Breast epithelium (tissue), 3 donors: ENCODE measurements around the gene SAPCD2.

Experiments used
- POLR2A ChIP-seq: fragments of 450-650 bp; IDR thresholded peaks from one replicate; pipeline ENCODE4 v1.6.1; 2016; ENCODE audit warnings: antibody characterized with exemption, mild to moderate bottlenecking, moderate library complexity
- TF ChIP-seq, protein P1 (sequence below), 3 donors: fragments of 450-650 bp; IDR thresholded peaks; one replicate each; pipeline ENCODE4 v1.5.1; 2016 to 2017; ENCODE audit warnings: antibody characterized with exemption in 3 of 3, mild to moderate bottlenecking in 3 of 3, moderate library complexity in 3 of 3

DNA sequence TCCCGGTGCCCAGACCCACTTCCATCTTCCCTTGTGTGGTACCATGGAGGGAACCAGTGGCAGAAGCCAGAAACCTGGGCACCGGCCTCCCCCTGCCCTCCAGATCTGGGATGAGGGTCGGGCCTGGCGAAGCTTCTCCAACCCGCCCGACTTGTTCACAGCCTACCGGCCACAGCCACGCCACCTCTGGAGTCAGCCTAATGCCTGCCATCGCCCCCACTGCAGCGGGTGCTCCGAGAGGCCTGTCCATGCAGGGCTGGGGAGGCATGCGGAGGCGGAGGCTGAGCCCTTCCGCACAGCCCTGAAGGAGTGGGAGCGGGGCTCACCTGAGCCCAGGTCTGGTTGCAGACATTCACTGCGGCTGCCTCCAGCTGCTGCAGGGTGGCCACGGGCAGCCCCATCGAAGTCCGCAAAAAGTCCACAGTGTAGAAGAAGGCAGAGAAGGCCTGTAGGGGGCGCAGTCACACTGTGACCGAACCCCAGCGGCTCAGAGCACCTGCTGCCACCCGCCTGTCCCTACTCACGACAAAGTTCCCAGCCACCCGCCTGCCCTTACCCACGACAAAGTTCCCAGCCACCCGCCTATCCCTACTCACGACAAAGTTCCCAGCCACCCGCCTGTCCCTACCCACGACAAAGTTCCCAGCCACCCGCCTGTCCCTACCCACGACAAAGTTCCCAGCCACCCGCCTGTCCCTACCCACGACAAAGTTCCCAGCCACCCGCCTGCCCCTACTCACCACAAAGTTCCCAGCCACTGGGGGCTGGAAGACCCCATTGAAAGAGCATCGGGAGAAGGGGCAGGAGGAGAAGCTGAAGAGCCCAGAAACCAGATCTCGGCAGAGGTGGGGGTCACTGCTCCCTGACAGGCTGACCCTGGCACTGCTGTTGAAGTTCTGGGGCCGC lies 20.6 kb downstream of the SAPCD2 start:
- TF ChIP-seq, protein P1, sequence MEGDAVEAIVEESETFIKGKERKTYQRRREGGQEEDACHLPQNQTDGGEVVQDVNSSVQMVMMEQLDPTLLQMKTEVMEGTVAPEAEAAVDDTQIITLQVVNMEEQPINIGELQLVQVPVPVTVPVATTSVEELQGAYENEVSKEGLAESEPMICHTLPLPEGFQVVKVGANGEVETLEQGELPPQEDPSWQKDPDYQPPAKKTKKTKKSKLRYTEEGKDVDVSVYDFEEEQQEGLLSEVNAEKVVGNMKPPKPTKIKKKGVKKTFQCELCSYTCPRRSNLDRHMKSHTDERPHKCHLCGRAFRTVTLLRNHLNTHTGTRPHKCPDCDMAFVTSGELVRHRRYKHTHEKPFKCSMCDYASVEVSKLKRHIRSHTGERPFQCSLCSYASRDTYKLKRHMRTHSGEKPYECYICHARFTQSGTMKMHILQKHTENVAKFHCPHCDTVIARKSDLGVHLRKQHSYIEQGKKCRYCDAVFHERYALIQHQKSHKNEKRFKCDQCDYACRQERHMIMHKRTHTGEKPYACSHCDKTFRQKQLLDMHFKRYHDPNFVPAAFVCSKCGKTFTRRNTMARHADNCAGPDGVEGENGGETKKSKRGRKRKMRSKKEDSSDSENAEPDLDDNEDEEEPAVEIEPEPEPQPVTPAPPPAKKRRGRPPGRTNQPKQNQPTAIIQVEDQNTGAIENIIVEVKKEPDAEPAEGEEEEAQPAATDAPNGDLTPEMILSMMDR (IDR thresholded peaks at IDR 0.05) = peak; percentile 32 to 49 (median 48)
- no peak for TF ChIP-seq POLR2A
